ENCODE data around the gene PARD3B. TPM values are rescaled to one million over a fixed set of nuclear protein-coding genes. Genes with fewer than 3 reads are reported as not detected.

PARD3B gene
- polyA plus RNA-seq, 5 donors, result 13.6 to 22.9 (median 19.4) TPM

GRCh38 chr2:204655101-204655500 lies 109.8 kb downstream of the PARD3B start:
- no peak for DNase-seq

GRCh38 chr2:204655626-204656025 lies 110.4 kb downstream of the PARD3B start:
- no peak for DNase-seq

- DNase-seq, result no peak
Measured at GRCh38 chr2:204657024-204657423, 111.7 kb downstream of the PARD3B start.

GRCh38 chr2:204662956-204663355 lies 117.7 kb downstream of the PARD3B start:
- no peak for DNase-seq

GRCh38 chr2:204663816-204664425 lies 118.6 kb downstream of the PARD3B start:
- DNase-seq, result no peak

- DNase-seq, result no peak
Measured at GRCh38 chr2:204664708-204665121, 119.4 kb downstream of the PARD3B start.

- DNase-seq, result no peak
Measured at GRCh38 chr2:204665207-204665606, 119.9 kb downstream of the PARD3B start.

- no peak for DNase-seq
Measured at GRCh38 chr2:204665771-204666170, 120.5 kb downstream of the PARD3B start.

GRCh38 chr2:204667990-204668389 lies 122.7 kb downstream of the PARD3B start:
- DNase-seq, result no peak

GRCh38 chr2:204669382-204669781 lies 124.1 kb downstream of the PARD3B start:
- DNase-seq, result no peak

- DNase-seq, result no peak
Measured at GRCh38 chr2:204670124-204670523, 124.8 kb downstream of the PARD3B start.

GRCh38 chr2:204670756-204671155 lies 125.5 kb downstream of the PARD3B start:
- DNase-seq, result no peak

- no peak for DNase-seq
Measured at GRCh38 chr2:204672772-204673171, 127.5 kb downstream of the PARD3B start.

GRCh38 chr2:204673877-204674276 lies 128.6 kb downstream of the PARD3B start:
- DNase-seq, result no peak

- DNase-seq, result no peak
Measured at GRCh38 chr2:204678031-204678430, 132.8 kb downstream of the PARD3B start.

- no peak for DNase-seq
Measured at GRCh38 chr2:204680576-204680975, 135.3 kb downstream of the PARD3B start.

GRCh38 chr2:204681412-204681811 lies 136.1 kb downstream of the PARD3B start:
- DNase-seq, result peak in 1 of 2 donors; percentile 30

GRCh38 chr2:204683384-204683783 lies 138.1 kb downstream of the PARD3B start:
- no peak for DNase-seq

GRCh38 chr2:204686406-204686805 lies 141.1 kb downstream of the PARD3B start:
- no peak for DNase-seq

GRCh38 chr2:204687776-204688175 lies 142.5 kb downstream of the PARD3B start:
- no peak for DNase-seq

- DNase-seq, result peak; percentile 86 to 90
Measured at GRCh38 chr2:204691911-204692510, 146.7 kb downstream of the PARD3B start.

- no peak for DNase-seq
Measured at GRCh38 chr2:204692790-204693189, 147.5 kb downstream of the PARD3B start.

- DNase-seq, result no peak
Measured at GRCh38 chr2:204693262-204693661, 148.0 kb downstream of the PARD3B start.

- no peak for DNase-seq
Measured at GRCh38 chr2:204695506-204695905, 150.2 kb downstream of the PARD3B start.

Data from right lung (tissue), 5 donors.